Urinary bladder (tissue), 4 donors: ENCODE results near the gene SBK2. TPM values are rescaled to one million over a fixed set of nuclear protein-coding genes. Genes with fewer than 3 reads are reported as not detected.
A peak's percentile ranks its signal among the peaks of the same experiment; 100 is the strongest.
"Not testable (repeated sequence)": the region's sequence is repeated elsewhere in the genome, so short reads cannot be mapped to it uniquely, and the experiment has no call there.

Experiments used
- DNase-seq: peaks from one replicate; pipeline ENCODE4 v3.0.0-alpha.2; 2015; ENCODE audit errors: extremely low spot score
- H3K27ac ChIP-seq: one replicate; pipeline ENCODE4 v1.5.1; 2013; ENCODE audit warnings: low read depth, mild to moderate bottlenecking, moderate library complexity
- H3K36me3 ChIP-seq: one replicate; pipeline ENCODE4 v1.6.1; 2013; ENCODE audit warnings: mild to moderate bottlenecking, moderate library complexity; ENCODE audit not compliant: insufficient read depth
- H3K4me1 ChIP-seq: one replicate; pipeline ENCODE4 v1.6.1; 2013; ENCODE audit warnings: mild to moderate bottlenecking, moderate library complexity; ENCODE audit not compliant: insufficient read depth
- H3K4me3 ChIP-seq: one replicate; pipeline ENCODE4 v1.5.1; 2013; ENCODE audit warnings: low read depth, low read length
- WGBS: extraction: QIAGEN DNeasy Blood & Tissue Kit; methylation state at CpG from one replicate; pipeline ENCODE4 v1.1.7; 2013; 5-methylcytosine and 5-hydroxymethylcytosine counted together
- polyA plus RNA-seq: library from polyadenylated mRNA; stranded (reverse); fragments of 200-250 nt; gene quantifications from one replicate; pipeline ENCODE4 v1.2.3, GENCODE V29; 2013
- total RNA-seq: library from RNA; depleted of rRNA; stranded (reverse); fragments of >200 nt; gene quantifications from one replicate; pipeline ENCODE4 v1.2.3, GENCODE V29; 2014
- donor health status: healthy with polysubstance abuse.
- donor health status: healthy.

The SBK2 gene
- total RNA-seq (not detected), polyA plus RNA-seq (not detected)

GRCh38 chr19:55536951-55537740 is at the start of gene SBK2:
SBK2 (minus strand) TSS chr19:55537133; CDS start chr19:55536294, 839 bp downstream.
- no peak for DNase-seq
- Histone ChIP-seq H3K4me1 (no peaks in the 10 kb centered on the region), H3K27ac (no peak within 1 kb of the TSS), H3K36me3 (no peaks in the 10 kb centered on the region), H3K4me3 (no peak within 1 kb of the TSS)
- WGBS = 29% methylated on average over 14 of the region's 14 CpGs

GRCh38 chr19:55585658-55586339 is 48.9 kb upstream of the SBK2 start:
- no peak for DNase-seq
- Histone ChIP-seq H3K27ac (no peak overlapping the region), H3K4me1 (no peaks in the 10 kb centered on the region), H3K4me3 (peak overlapping the region; percentile 36), H3K36me3 (no peaks in the 10 kb centered on the region)
- 3% methylated on average over 36 of the region's 36 CpGs for WGBS

GRCh38 chr19:55584871-55585270 is 47.9 kb upstream of the SBK2 start:
- 94% methylated on average over 11 of the region's 11 CpGs for WGBS
- Histone ChIP-seq H3K4me1 (no peaks in the 10 kb centered on the region), H3K27ac (no peak overlapping the region), H3K4me3 (no peak overlapping the region), H3K36me3 (no peaks in the 10 kb centered on the region)
- DNase-seq = no peak

- H3K4me3 ChIP-seq, H3K27ac ChIP-seq, DNase-seq, H3K4me1 ChIP-seq, H3K36me3 ChIP-seq: not testable (repeated sequence)
- 76% methylated on average over 8 of the region's 8 CpGs for WGBS
These were observed 47.0 kb upstream of the SBK2 start for GRCh38 chr19:55583897-55584296.

GRCh38 chr19:55582284-55582683 is 45.4 kb upstream of the SBK2 start:
- H3K27ac ChIP-seq, H3K36me3 ChIP-seq, H3K4me1 ChIP-seq, H3K4me3 ChIP-seq, DNase-seq: not testable (repeated sequence)
- 80% methylated on average over 4 of the region's 4 CpGs for WGBS

- H3K4me3 ChIP-seq = no peak overlapping the region
These were observed 44.9 kb upstream of the SBK2 start for GRCh38 chr19:55581823-55582223.

GRCh38 chr19:55581145-55581822 is 44.4 kb upstream of the SBK2 start:
- H3K27ac ChIP-seq = no peak overlapping the region
- peak overlapping the region; percentile 69 for H3K4me3 ChIP-seq
- 35% methylated on average over 12 of the region's 12 CpGs for whole genome bisulfite sequencing
- H3K36me3 ChIP-seq = peaks cover 3% of the 10 kb centered on the region
- no peaks in the 10 kb centered on the region for H3K4me1 ChIP-seq
- DNase-seq = no peak

More at GRCh38 chr19:55581823-55582223, 44.9 kb upstream of the SBK2 start:
- Histone ChIP-seq H3K27ac (no peak overlapping the region), H3K36me3 (peaks cover 3% of the 10 kb centered on the region), H3K4me1 (no peaks in the 10 kb centered on the region)
- 21% methylated on average over 6 of the region's 6 CpGs for WGBS
- DNase-seq = no peak

- DNase-seq = no peak
- Histone ChIP-seq H3K36me3 (peaks cover 3% of the 10 kb centered on the region), H3K4me3 (peak within 1 kb of the TSS; percentile 69), H3K4me1 (no peaks in the 10 kb centered on the region), H3K27ac (peak within 1 kb of the TSS; percentile 77)
- WGBS = 1% methylated on average over 24 of the region's 24 CpGs
These were observed 43.8 kb upstream of the SBK2 start, which contains the start of gene ZNF579 for GRCh38 chr19:55580628-55581144. ZNF579 (minus strand) TSS chr19:55580848; CDS start chr19:55579639, 1,209 bp downstream.

GRCh38 chr19:55579766-55580621 is 43.1 kb upstream of the SBK2 start:
- H3K36me3 ChIP-seq = peaks cover 3% of the 10 kb centered on the region
- H3K4me3 ChIP-seq = peak overlapping the region; percentile 69
- no peak for DNase-seq
- H3K27ac ChIP-seq = peak overlapping the region; percentile 77
- WGBS = 9% methylated on average over 20 of the region's 20 CpGs
- H3K4me1 ChIP-seq = no peaks in the 10 kb centered on the region

- Histone ChIP-seq H3K36me3 (peaks cover 3% of the 10 kb centered on the region), H3K4me1 (no peaks in the 10 kb centered on the region), H3K4me3 (peak overlapping the region; percentile 69), H3K27ac (no peak overlapping the region)
- DNase-seq = no peak
- WGBS = 94% methylated on average over 90 of the region's 90 CpGs
These were observed 42.1 kb upstream of the SBK2 start for GRCh38 chr19:55578761-55579747.

GRCh38 chr19:55578031-55578760 is 41.3 kb upstream of the SBK2 start:
- WGBS = 95% methylated on average over 83 of the region's 83 CpGs
- H3K4me1 ChIP-seq = no peaks in the 10 kb centered on the region

More at GRCh38 chr19:55578031-55578760, 41.3 kb upstream of the SBK2 start:
- no peak for DNase-seq
- Histone ChIP-seq H3K36me3 (peaks cover 3% of the 10 kb centered on the region), H3K4me3 (no peak overlapping the region), H3K27ac (no peak overlapping the region)
